Lung (tissue), 12 donors: ENCODE measurements around the gene FYCO1. TPM values are rescaled to one million over a fixed set of nuclear protein-coding genes. Genes with fewer than 3 reads are reported as not detected.

Experiments used
- ATAC-seq: fragments of 200-7000 bp; cut with Tn5 transposase; one replicate; pipeline ENCODE4 v1.9.1; 2020; ENCODE audit warnings: moderate number of reproducible peaks; ENCODE audit not compliant: insufficient read depth, low FRiP score
- DNase-seq, 3 donors: peaks; one replicate each; pipeline ENCODE4 v3.0.0-alpha.2; 2013 to 2017
- H3K27ac ChIP-seq, 2 donors: one replicate each; pipeline ENCODE4 v1.5.1; 2013; ENCODE audit warnings: mild to moderate bottlenecking in 2 of 2, moderate library complexity in 2 of 2, control low read depth in 1 of 2, inconsistent platforms in 1 of 2, low read depth in 1 of 2, low read length in 1 of 2
- H3K27me3 ChIP-seq, 3 donors: one replicate each; pipeline ENCODE4 v1.5.1; 2013; ENCODE audit warnings: low read length in 2 of 3; ENCODE audit not compliant: control insufficient read depth in 3 of 3, insufficient read depth in 3 of 3
- H3K36me3 ChIP-seq, 4 donors: one replicate each; pipeline ENCODE4 v1.5.1; 2013; ENCODE audit warnings: low read length in 4 of 4, mild to moderate bottlenecking in 1 of 4, moderate library complexity in 1 of 4; ENCODE audit not compliant: control insufficient read depth in 4 of 4, insufficient read depth in 4 of 4
- H3K4me1 ChIP-seq, 5 donors: one replicate each; pipeline ENCODE4 v1.5.1; 2013; ENCODE audit warnings: low read length in 5 of 5, mild to moderate bottlenecking in 2 of 5, moderate library complexity in 1 of 5; ENCODE audit not compliant: control insufficient read depth in 5 of 5, insufficient read depth in 5 of 5
- H3K4me3 ChIP-seq: one replicate; pipeline ENCODE4 v1.5.1; 2013; ENCODE audit warnings: mild to moderate bottlenecking, control low read depth, moderate library complexity
- H3K9ac ChIP-seq, 2 donors: one replicate each; pipeline ENCODE4 v1.5.1; 2013; ENCODE audit warnings: low read length in 2 of 2, control low read depth in 1 of 2; ENCODE audit not compliant: insufficient read depth in 1 of 2
- H3K9me3 ChIP-seq, 4 donors: one replicate each; pipeline ENCODE4 v1.5.1; 2013; ENCODE audit warnings: low read length in 3 of 4, mild to moderate bottlenecking in 1 of 4, moderate library complexity in 1 of 4; ENCODE audit not compliant: control insufficient read depth in 4 of 4, insufficient read depth in 3 of 4
- WGBS, 2 donors: extraction: QIAGEN DNeasy Blood & Tissue Kit; methylation state at CpG; one replicate each; pipeline ENCODE4 v1.1.7; 2013; 5-methylcytosine and 5-hydroxymethylcytosine counted together
- polyA plus RNA-seq, 2 donors: library from polyadenylated mRNA; stranded (reverse); fragments of 200-250 nt; gene quantifications; one replicate each; pipeline ENCODE4 v1.2.1, GENCODE V29; 2013
- total RNA-seq, 2 donors: library from RNA; depleted of rRNA in 1 of 2; stranded (reverse); fragments of >200 nt in 1 of 2; gene quantifications; one replicate each; pipeline ENCODE4 v1.2.1, GENCODE V29; 2014 to 2021
- TF ChIP-seq, protein P1 (sequence below): IDR thresholded peaks from 2 replicates; pipeline ENCODE4 v1.5.1; 2012; ENCODE audit warnings: mild to moderate bottlenecking; ENCODE audit errors: control extremely low read depth, extremely low read depth
- donor health status: control.
- donor health status: control.
- donor health status: Bipolar disorder and iron deficiency.
- donor health status: healthy.
- donor health status: DM: yes; HTN: yes; CAD: no.

Gene FYCO1
- total and polyA plus RNA-seq, 4 donors: 11.3 to 38.7 (median 23.2) TPM

DNA sequence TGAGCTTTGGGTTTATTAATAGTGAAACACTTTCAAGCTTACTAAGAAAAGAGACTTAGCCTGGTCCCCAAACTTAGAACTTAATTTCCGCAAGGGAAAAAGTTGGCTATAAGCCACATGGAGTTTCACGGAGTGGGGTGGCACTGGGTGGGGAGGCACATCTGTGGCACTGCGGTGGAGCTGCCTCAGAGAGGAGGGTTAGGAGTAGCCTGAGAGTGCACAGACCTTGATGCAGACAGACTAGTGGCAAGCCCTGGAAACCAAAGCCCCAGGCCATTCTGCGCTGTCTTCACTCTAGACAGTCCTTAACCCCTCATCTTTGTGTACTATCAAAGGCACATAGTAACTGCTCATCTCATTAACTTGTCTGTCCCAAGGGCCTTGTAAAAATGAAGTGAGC lies 30.4 kb downstream of the FYCO1 start:
- ATAC-seq (no peak), DNase-seq (no peak)
- TF ChIP-seq, protein P1, sequence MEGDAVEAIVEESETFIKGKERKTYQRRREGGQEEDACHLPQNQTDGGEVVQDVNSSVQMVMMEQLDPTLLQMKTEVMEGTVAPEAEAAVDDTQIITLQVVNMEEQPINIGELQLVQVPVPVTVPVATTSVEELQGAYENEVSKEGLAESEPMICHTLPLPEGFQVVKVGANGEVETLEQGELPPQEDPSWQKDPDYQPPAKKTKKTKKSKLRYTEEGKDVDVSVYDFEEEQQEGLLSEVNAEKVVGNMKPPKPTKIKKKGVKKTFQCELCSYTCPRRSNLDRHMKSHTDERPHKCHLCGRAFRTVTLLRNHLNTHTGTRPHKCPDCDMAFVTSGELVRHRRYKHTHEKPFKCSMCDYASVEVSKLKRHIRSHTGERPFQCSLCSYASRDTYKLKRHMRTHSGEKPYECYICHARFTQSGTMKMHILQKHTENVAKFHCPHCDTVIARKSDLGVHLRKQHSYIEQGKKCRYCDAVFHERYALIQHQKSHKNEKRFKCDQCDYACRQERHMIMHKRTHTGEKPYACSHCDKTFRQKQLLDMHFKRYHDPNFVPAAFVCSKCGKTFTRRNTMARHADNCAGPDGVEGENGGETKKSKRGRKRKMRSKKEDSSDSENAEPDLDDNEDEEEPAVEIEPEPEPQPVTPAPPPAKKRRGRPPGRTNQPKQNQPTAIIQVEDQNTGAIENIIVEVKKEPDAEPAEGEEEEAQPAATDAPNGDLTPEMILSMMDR: no peak
- Histone ChIP-seq H3K36me3 (peaks cover 20 to 68% (median 40%) of the 10 kb centered on the region in 4 donors), H3K9ac (no peak overlapping the region), H3K4me3 (no peak overlapping the region), H3K27ac (no peak overlapping the region), H3K9me3 (no peaks in the 10 kb centered on the region), H3K27me3 (no peaks in the 10 kb centered on the region), H3K4me1 (peaks cover 0 to 11% (median 0%) of the 10 kb centered on the region in 5 donors)
- WGBS, 2 donors: 89 to 96% methylated on average over 4 of the region's 4 CpGs

DNA sequence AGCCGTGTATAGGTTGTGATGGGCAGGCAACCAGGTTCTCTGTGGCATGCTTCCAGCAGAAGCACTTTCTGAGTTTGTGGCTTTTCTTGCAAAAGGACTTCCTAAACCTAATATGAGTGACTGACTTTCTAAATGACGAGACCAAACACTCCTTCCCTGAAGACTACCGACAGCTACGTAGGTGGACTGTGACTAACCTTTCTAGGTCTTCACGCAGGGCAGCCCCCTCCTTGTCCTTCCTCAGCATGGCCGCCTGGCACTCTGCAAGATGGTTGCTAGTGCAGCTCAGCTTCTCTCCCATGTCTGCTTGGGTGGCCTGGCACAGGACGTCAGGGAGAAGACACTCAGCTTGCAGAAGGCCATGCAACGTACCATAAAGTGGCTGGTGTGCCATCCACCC lies 31.5 kb downstream of the FYCO1 start:
- Histone ChIP-seq H3K27ac (no peak overlapping the region), H3K27me3 (no peaks in the 10 kb centered on the region), H3K4me1 (peaks cover 0 to 11% (median 0%) of the 10 kb centered on the region in 5 donors), H3K9ac (no peak overlapping the region), H3K9me3 (peaks cover 0 to 1% (median 0%) of the 10 kb centered on the region in 4 donors), H3K36me3 (peaks cover 23 to 70% (median 45%) of the 10 kb centered on the region in 4 donors), H3K4me3 (no peak overlapping the region)
- TF ChIP-seq, protein P1: no peak
- ATAC-seq (no peak), DNase-seq (no peak)
- 54 to 81% methylated on average over 8 of the region's 8 CpGs for WGBS, 2 donors

DNA sequence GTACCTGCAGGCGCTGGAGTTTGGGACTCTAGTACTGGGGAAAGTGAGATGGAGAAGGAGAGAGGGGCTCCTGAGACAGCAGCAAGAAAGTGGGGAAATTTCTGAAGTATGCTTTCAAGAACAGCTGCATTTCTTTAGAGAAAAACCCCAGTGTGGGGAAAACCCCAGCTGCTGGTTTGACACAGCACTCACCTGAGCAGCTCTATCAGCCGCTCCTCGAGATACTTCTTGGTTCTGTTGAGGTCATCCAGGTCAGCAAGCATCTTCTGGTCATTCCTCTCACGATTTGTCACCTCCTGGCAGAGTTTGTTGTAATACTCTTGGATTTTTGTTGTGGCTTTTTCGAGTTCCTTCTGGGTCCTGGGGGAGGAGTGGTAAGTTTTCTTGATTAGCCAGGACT lies 33.6 kb downstream of the FYCO1 start:
- Histone ChIP-seq H3K9ac (no peak overlapping the region), H3K36me3 (peaks cover 28 to 70% (median 48%) of the 10 kb centered on the region in 4 donors), H3K27me3 (no peaks in the 10 kb centered on the region), H3K4me3 (no peak overlapping the region), H3K9me3 (peaks cover 0 to 2% (median 0%) of the 10 kb centered on the region in 4 donors), H3K27ac (no peak overlapping the region), H3K4me1 (peaks cover 0 to 14% (median 2%) of the 10 kb centered on the region in 5 donors)
- DNase-seq: no peak
- WGBS, 2 donors: 74 to 81% methylated on average over 5 of the region's 5 CpGs
- TF ChIP-seq, protein P1: no peak
- no peak for ATAC-seq

DNA sequence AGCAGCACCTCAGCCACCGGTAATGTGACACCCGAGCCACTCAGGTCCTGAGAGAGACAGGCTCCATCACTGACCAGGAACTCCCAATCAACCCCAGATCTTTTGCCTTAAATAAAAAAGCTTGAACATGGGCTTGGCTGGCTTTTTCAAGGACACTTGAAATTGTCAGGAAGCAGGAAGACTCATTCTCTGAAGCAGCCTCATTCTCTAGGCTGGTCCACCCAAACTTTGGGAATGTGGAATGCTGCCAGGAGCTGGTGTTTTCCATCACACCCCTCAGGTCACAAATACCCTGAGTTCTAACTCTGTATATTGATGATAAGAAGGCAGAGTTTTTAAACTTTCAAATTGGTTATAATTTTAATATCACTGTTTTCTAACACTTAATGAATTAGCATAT lies 35.3 kb downstream of the FYCO1 start:
- H3K9ac ChIP-seq: no peak overlapping the region
- ATAC-seq (no peak), DNase-seq (no peak)
- no peaks in the 10 kb centered on the region for H3K27me3 ChIP-seq
- peaks cover 0 to 5% (median 0%) of the 10 kb centered on the region in 5 donors for H3K4me1 ChIP-seq
- H3K36me3 ChIP-seq: peaks cover 38 to 61% (median 47%) of the 10 kb centered on the region in 4 donors
- TF ChIP-seq, protein P1: no peak
- no peak overlapping the region for H3K4me3 ChIP-seq
- peaks cover 0 to 2% (median 0%) of the 10 kb centered on the region in 4 donors for H3K9me3 ChIP-seq
- no peak overlapping the region for H3K27ac ChIP-seq
- 87 to 89% methylated on average over 2 of the region's 2 CpGs for WGBS, 2 donors
